ENCODE results near the gene C3orf38.

- TF ChIP-seq YY1 (IDR thresholded peaks at IDR 0.05; ENCODE audit: insufficient read depth, insufficient read length) (no peak), ZNF274 (IDR thresholded peaks at IDR 0.05; ENCODE audit: low read depth, low read length) (no peak), SUZ12 (IDR thresholded peaks at IDR 0.05; ENCODE audit: extremely low read depth, insufficient read depth, insufficient read length) (no peak)
These were observed 42.2 kb downstream of the C3orf38 start for GRCh38 chr3:88191872-88192409.
